Measurements from ENCODE around the gene STK25.
A peak's percentile ranks its signal among the peaks of the same experiment; 100 is the strongest.
"Not testable (repeated sequence)": the region's sequence is repeated elsewhere in the genome, so short reads cannot be mapped to it uniquely, and the experiment has no call there.

The STK25 gene

GRCh38 chr2:241507430-241508239 is 749 bp downstream of the STK25 start:
- DNase-seq (ENCODE audit: low spot score) = no peak

DNA sequence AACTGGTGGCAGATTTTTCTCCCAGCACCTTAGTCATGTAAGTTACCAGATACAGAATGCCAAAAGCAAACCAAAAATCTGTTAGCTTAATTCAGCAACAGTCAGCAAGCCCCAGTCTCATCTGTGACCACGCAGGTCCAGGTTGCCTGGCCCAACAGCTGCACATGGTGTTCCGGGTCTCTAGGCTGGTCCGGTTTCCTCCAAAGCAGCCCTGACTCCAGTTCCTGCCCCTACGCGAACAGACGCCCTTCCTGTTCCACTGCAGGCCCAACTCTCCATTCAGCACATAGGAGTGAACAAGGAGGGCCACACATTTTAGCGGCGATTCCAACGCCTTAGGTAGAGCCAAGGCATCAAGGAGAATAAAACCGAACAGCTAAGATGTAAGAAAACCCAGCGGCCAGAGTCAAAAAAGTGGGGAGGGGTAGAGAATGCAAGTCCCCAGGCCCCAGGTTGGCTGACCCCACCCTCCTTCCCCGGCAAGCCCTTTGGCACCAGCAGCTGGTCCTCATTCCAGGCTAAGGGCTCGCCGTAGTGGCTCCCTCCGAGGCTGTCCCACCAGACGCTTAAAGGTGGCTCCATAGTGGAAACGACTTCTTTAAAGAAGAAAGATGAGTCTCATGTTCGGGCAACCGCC is 1.5 kb downstream of the STK25 start:
- no peak for DNase-seq (ENCODE audit: low spot score)

- not testable (repeated sequence) for DNase-seq (ENCODE audit: low spot score)
Observed at GRCh38 chr2:241506317-241506716, 2.1 kb downstream of the STK25 start.

GRCh38 chr2:241505781-241506201 is 2.6 kb downstream of the STK25 start:
- no peak for DNase-seq (ENCODE audit: low spot score)

GRCh38 chr2:241505086-241505780 is 3.2 kb downstream of the STK25 start:
- no peak for DNase-seq (ENCODE audit: low spot score)

DNA sequence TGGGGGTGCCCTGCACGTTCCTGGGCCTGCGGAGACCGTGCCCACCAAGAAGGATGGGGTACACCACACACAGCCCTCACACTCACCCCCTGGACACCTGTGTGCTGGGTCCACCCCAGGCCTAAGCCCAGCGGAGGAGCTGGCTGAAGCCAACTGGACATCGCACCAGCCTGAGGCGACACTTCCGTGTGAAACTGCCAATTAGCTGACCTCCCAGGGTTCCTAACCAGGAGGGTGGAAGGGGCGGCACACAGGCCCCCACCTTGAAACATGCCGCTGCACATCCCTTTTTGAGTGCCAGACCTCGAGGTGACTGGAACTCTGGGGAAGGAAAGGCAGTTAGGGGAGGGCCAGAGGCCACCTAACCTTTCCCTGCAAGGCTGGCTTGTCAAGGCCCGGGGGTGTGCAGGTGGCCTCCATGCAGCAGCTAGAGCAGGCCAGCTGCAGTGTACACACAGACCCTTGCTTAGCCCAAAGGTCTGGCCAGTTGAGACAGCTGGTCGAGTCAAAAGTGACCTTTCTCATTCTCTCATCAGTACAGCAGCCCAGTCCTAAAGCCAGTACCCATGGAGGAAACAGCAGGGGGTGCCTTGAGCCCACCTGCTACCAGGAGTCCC is 4.5 kb downstream of the STK25 start:
- DNase-seq (ENCODE audit: low spot score) = no peak

- no peak for DNase-seq (ENCODE audit: low spot score)
Observed at GRCh38 chr2:241502281-241502680, 6.1 kb downstream of the STK25 start.

DNA sequence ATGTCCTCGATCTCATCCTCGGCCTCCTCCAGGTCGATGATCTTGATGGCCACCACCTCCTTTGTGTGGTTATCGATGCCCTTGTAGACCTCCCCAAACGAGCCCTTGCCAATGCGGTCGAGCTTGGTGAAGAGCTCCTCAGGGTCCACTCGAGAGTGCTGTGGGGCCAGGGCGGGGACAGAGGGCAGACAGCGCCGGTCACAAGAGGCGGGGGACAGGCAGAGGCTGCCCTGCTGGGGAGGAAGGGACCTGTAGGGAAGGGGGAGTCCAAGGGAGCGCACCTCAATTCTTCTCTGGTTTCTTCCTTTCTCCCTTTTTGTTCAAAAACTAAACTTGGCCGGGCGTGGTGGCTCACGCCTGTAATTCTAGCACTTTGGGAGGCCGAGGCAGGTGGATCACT is 6.8 kb downstream of the STK25 start:
- no peak for DNase-seq (ENCODE audit: low spot score)

- DNase-seq (ENCODE audit: low spot score) = no peak
Observed at GRCh38 chr2:241501099-241501541, 7.3 kb downstream of the STK25 start.

DNA sequence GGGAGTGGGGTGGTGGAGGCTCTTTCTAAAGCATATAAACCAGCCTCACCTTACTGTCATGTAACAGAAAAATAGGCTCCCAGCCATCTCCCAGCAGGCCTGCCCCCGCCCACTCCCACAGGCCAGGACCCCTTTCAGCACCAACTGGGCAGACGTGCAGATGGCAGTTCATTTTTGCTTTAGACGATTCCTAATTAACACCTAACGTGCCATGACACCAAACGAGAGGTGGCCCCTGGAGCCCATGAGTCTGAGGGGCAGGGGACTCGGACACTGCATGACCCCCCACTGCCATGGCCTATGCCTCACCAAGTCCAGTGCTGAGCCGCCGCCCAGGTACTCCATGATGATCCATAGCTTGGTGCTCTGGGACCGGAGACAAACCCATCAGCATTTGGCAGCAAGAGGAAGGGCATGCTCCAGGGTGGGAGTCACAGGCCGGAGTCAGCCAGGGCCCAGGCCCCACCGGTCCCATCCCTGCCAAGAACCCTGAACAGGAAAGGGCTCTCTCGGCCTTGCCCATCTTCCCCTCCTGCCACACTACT is 7.9 kb downstream of the STK25 start:
- DNase-seq (ENCODE audit: low spot score) = no peak

GRCh38 chr2:241500016-241500415 is 8.4 kb downstream of the STK25 start:
- no peak for DNase-seq (ENCODE audit: low spot score)

DNA sequence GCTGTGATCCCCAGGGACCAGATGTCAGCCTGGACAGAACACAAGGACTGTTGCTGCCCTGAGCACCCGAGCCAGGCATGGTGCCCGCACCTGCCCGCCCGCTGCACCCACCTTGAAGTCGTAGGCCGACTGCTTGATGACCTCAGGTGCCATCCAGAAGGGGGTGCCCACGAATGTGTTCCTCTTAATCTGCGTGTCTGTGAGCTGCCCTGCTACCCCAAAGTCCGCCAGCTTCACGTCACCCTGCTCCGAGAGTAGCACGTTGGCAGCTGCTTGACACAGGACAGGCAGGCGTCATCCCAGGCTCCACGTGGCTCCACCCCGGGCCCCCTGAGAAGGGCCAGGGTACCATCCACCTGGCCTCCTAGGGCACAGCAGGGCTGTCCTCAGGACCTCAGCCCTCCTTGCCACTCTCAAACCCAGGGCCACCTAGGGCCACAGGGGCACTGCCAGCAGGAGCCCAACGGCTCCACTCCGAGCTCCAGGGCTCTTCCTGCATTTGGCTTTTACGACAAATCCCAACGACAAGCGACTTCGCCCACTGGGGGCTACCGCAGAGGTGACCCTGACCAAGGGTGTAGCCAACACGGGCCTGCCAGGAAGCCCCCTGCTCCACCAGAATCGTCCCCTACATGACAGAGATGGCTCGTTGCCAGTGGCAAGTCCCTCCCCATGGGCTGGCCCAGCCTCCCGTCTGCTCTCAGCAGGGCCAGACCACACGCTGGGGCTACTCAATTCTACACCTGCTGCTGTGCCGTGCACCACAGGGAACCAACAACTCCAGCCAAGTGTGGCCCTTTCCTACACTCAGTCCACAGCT is 9.0 kb downstream of the STK25 start:
- DNase-seq (ENCODE audit: low spot score) = no peak

DNA sequence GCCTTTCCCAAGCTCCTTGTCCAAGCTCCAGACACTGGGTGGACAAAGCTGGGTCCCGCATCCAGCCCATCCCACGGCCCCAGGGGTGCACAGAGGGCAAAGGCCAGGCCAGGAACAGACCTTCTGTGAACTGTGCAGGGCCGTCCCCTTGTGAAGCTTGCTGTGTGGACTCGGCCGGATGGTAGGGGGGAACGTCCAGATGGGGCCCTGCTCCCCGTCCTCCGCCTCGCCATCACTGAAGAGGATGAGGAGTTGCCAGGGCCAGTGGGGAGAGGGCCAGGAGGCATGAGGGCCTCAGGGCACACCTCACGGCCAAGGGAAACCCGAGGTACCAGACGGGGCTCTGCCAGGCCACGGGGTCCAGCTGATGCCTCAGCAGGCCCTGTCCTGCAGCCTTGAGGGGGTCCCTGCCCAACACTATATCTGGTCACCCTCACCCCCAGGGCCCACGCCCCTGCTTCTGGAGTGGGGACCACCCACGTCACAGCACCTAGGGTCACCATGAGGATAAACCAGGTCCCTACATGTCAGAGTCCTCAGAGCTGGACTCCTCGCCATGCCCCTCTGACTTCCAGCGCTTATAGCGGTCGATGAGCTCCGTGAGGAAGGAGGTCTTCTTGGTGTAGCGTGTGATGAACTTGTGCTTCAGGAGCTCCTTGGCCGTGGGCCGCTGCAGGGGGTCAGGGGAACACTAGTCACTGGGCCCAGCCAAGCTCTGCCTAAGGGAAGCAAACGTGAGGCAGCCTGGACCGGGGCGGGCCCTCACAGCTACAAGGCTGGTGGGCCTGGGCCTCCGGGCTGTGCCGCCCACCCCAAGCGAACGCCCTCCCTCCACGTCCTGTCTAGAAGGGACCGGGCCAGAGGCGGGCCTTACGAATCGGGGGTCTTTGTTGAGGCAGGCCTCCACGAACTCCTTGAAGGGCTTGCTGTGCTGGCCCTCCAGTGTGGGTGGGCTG is 10.0 kb downstream of the STK25 start:
- DNase-seq (ENCODE audit: low spot score) = no peak

- no peak for DNase-seq (ENCODE audit: low spot score)
Observed at GRCh38 chr2:241496904-241497877, 11.2 kb downstream of the STK25 start.

- no peak for DNase-seq (ENCODE audit: low spot score)
Observed at GRCh38 chr2:241496003-241496707, 12.2 kb downstream of the STK25 start.

DNA sequence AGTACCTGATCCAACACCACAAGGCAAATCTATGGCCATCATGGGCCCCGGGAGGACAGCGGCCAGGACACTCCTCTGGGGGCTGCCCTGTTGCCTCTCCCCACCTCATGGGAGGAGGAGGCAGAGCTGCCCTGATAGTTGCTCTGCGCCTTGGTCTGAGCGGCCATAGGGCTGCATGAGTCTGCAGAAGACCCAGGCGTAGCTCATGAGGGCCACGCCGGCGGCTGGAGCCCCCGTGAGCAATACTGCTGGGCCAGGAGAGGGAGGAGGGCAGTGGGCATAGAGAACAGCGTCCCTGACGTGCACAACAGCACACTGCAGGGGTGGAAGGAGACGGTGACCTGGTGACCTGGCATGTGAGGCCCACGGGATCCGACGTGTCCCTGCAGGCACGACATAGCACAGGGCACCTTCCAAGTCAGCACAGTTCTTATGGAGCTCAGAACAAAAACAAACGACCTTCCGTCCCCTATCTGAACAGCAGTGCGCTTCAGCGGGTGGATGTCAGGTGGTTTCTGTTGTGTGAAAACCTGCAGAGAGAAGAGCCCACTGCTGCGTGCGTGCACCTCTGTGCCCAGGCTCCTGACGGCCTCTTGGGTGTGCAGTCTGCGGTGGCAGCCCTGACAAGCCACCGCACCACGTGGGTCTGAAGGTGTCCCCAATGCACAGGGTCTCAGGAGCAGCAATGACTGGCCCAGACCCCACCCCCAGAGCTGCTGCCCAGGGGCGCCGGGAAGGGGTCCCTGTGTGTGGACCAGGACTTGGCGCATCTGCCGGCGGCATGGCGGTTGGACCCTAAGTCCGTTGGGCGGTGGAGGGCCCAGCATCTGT is 13.0 kb downstream of the STK25 start:
- no peak for DNase-seq (ENCODE audit: low spot score)

DNA sequence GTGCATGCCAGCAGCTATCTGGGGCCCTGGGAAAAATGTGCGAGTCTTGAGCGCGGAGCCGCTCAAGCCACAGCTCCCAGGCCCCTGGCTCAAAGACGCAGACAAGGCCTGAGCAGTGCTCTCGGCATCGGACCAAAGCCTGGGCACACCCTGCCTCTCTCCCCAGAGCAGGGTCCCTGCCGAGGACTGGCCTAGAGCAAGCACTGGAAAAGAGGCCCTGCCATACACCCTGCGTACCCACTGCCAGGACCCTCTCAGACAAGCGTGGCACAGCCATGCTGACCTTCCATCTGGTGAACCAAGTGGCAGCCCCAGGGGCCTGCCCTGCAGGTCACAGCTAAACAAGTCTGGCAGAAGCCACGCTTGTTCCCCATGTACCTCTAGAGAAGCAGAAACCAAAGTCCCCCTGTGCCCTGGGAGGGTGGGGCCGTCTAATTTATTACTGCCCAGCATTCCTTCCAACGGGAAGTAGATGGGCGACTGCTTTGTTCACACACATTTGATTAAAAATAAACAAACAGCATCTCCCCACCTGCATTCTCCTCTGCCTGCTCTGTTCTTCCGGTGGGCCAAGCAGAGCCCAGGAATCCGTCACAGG is 14.0 kb downstream of the STK25 start:
- DNase-seq (ENCODE audit: low spot score) = peak; percentile 59
